OCI-LY1 (cell line): ENCODE results near the gene PXMP4.

Experiments used
- CTCF ChIP-seq: fragments of 200-600 bp; sonication (generic), shearing (Covaris generic); IDR thresholded peaks from 2 replicates; pipeline ENCODE4 v1.5.1; 2017; ENCODE audit warnings: mild to moderate bottlenecking, antibody characterized with exemption, low read length, moderate library complexity, mixed read lengths
- EZH2 ChIP-seq: fragments of 200-600 bp; sonication (generic), shearing (Covaris generic); IDR thresholded peaks from 2 replicates; pipeline ENCODE4 v1.8.0; 2017; ENCODE audit warnings: borderline replicate concordance, mixed run types, mild to moderate bottlenecking, antibody characterized with exemption, low read length, moderate library complexity, mixed read lengths

- TF ChIP-seq CTCF (no peak), EZH2 (no peak)
These were observed 45.6 kb downstream of the PXMP4 start, which contains the start of gene NECAB3 for GRCh38 chr20:33674294-33675135.
